IMR-90 (cell line): Measurements from ENCODE around the gene APCDD1. TPM values are rescaled to one million over a fixed set of nuclear protein-coding genes. Genes with fewer than 3 reads are reported as not detected.

ENCODE experiments used
- ATAC-seq: fragments of 200-7000 bp; cut with Tn5 transposase; 2 replicates; pipeline ENCODE4 v1.9.1; 2020; ENCODE audit warnings: low read depth, mild to moderate bottlenecking, moderate library complexity
- BruUV-seq: library from RNA; stranded (reverse); fragments of 400-500 nt; replicated peaks from 2 replicates; lab custom pipeline; 2021; lab: Mats Ljungman, UMichigan
- CTCF ChIA-PET: fragments of 300-600 bp; formaldehyde crosslinking; extraction: SDS; loops from one replicate; lab custom pipeline; 2021; ENCODE audit warnings: antibody characterized with exemption; lab: Yijun Ruan, JAX
- POLR2A ChIA-PET: fragments of 300-600 bp; sonication (Branson Sonifier 250); formaldehyde crosslinking; loops from one replicate; lab custom pipeline; 2022; ENCODE audit warnings: antibody characterized with exemption; ENCODE audit not compliant: unreplicated experiment; lab: Charles Lee
- DNase-seq: peaks from one replicate; pipeline ENCODE4 v3.0.0; 2013
- H2AFZ ChIP-seq: replicated peaks from 2 replicates; pipeline ENCODE3; 2013; ENCODE audit warnings: low read length, mild to moderate bottlenecking; ENCODE audit not compliant: poor library complexity
- H2AK5ac ChIP-seq: 2 replicates; pipeline ENCODE4 v1.6.1; 2013; ENCODE audit warnings: low read depth, low read length, inconsistent platforms
- H2AK9ac ChIP-seq: replicated peaks from 2 replicates; pipeline ENCODE3; 2013; ENCODE audit warnings: mild to moderate bottlenecking, low read depth, low read length, moderate library complexity; ENCODE audit not compliant: poor library complexity
- H2BK120ac ChIP-seq: 2 replicates; pipeline ENCODE4 v1.6.1; 2013; ENCODE audit warnings: low read depth, low read length, inconsistent platforms
- H2BK15ac ChIP-seq: 3 replicates; pipeline ENCODE4 v1.6.1; 2013; ENCODE audit warnings: low read depth, low read length, inconsistent platforms
- H2BK20ac ChIP-seq: 2 replicates; pipeline ENCODE4 v1.6.1; 2013; ENCODE audit warnings: low read depth, mild to moderate bottlenecking, inconsistent platforms, low read length, moderate library complexity
- H2BK5ac ChIP-seq: 2 replicates; pipeline ENCODE4 v1.6.1; 2013; ENCODE audit warnings: mild to moderate bottlenecking, low read depth, low read length, inconsistent platforms; ENCODE audit not compliant: poor library complexity, severe bottlenecking
- H3K14ac ChIP-seq: replicated peaks from 2 replicates; pipeline ENCODE4 v1.6.1; 2013; ENCODE audit warnings: low read depth, low read length, inconsistent platforms
- H3K18ac ChIP-seq: 2 replicates; pipeline ENCODE4 v1.6.1; 2013; ENCODE audit warnings: low read depth, low read length, control low read depth
- H3K23ac ChIP-seq: 2 replicates; pipeline ENCODE4 v1.6.1; 2013; ENCODE audit warnings: low read depth, low read length, inconsistent platforms
- H3K27ac ChIP-seq: 2 replicates; pipeline ENCODE4 v1.5.1; 2013; ENCODE audit warnings: mild to moderate bottlenecking, control low read depth, low read length; ENCODE audit not compliant: insufficient read depth
- H3K27me3 ChIP-seq: 2 replicates; pipeline ENCODE4 v1.6.1; 2013; ENCODE audit warnings: low read length; ENCODE audit not compliant: control insufficient read depth, insufficient read depth
- H3K36me3 ChIP-seq: 2 replicates; pipeline ENCODE4 v1.6.1; 2013; ENCODE audit warnings: low read length, mixed read lengths; ENCODE audit not compliant: control insufficient read depth, insufficient read depth
- H3K4ac ChIP-seq: 2 replicates; pipeline ENCODE4 v1.6.1; 2013; ENCODE audit warnings: low read depth, low read length, inconsistent platforms
- H3K4me1 ChIP-seq: 2 replicates; pipeline ENCODE4 v1.6.1; 2013; ENCODE audit warnings: low read length, mixed read lengths; ENCODE audit not compliant: control insufficient read depth, insufficient read depth
- H3K4me2 ChIP-seq: 2 replicates; pipeline ENCODE4 v1.6.1; 2013; ENCODE audit warnings: low read depth, mild to moderate bottlenecking, control low read depth, low read length, moderate library complexity
- H3K4me3 ChIP-seq: 2 replicates; pipeline ENCODE4 v1.5.1; 2013; ENCODE audit warnings: low read depth, mild to moderate bottlenecking, control low read depth, low read length, moderate library complexity; ENCODE audit not compliant: insufficient read depth
- H3K56ac ChIP-seq: 2 replicates; pipeline ENCODE4 v1.6.1; 2013; ENCODE audit warnings: low read length, inconsistent platforms; ENCODE audit not compliant: insufficient read depth; ENCODE audit errors: extremely low read depth
- H3K79me1 ChIP-seq, 2 experiments: 2 replicates each; pipeline ENCODE4 v1.6.1; 2013; ENCODE audit warnings: low read length in 2 of 2, inconsistent platforms in 1 of 2, low read depth in 1 of 2
- H3K9ac ChIP-seq: 2 replicates; pipeline ENCODE4 v1.6.1; 2013; ENCODE audit warnings: low read depth, low read length, control low read depth
- H3K9me1 ChIP-seq: 2 replicates; pipeline ENCODE4 v1.6.1; 2013; ENCODE audit warnings: low read length, inconsistent platforms; ENCODE audit not compliant: insufficient read depth
- H3K9me3 ChIP-seq: 2 replicates; pipeline ENCODE4 v1.6.1; 2013; ENCODE audit warnings: low read length; ENCODE audit not compliant: control insufficient read depth, insufficient read depth
- H4K20me1 ChIP-seq: 2 replicates; pipeline ENCODE4 v1.6.1; 2013; ENCODE audit warnings: low read length, inconsistent platforms; ENCODE audit not compliant: insufficient read depth
- H4K5ac ChIP-seq: 2 replicates; pipeline ENCODE4 v1.6.1; 2013; ENCODE audit warnings: mild to moderate bottlenecking, low read depth, low read length, control low read depth
- H4K8ac ChIP-seq, 2 experiments: 2 replicates each; pipeline ENCODE4 v1.6.1; 2013; ENCODE audit warnings: low read depth in 2 of 2, low read length in 2 of 2, control low read depth in 1 of 2, inconsistent platforms in 1 of 2
- H4K91ac ChIP-seq: 2 replicates; pipeline ENCODE4 v1.6.1; 2013; ENCODE audit warnings: low read depth, low read length, inconsistent platforms; ENCODE audit not compliant: insufficient read depth
- CEBPB ChIP-seq: IDR thresholded peaks from 2 replicates; pipeline ENCODE4 v1.6.1; 2012; ENCODE audit warnings: low read depth, low read length, improper control_type of control experiment
- RFX5 ChIP-seq: IDR thresholded peaks from 2 replicates; pipeline ENCODE4 v1.8.0; 2012; ENCODE audit warnings: low read depth, mild to moderate bottlenecking, low read length, moderate library complexity
- dilution Hi-C: fragments of 300-500 bp; cut with HindIII; formaldehyde crosslinking; loops from one replicate; pipeline ENCODE4 v1.14.3; 2018; ENCODE audit warnings: low sequenced_read_pairs; ENCODE audit not compliant: unreplicated experiment
- in situ Hi-C: fragments of 300-500 bp; cut with MboI; formaldehyde crosslinking; loops from 3 replicates; pipeline ENCODE4 v1.14.3; 2019; ENCODE audit warnings: low sequenced_read_pairs, inconsistent platforms, mixed read lengths
- intact Hi-C: fragments of 100-400 bp; cut with micrococcal nuclease; formaldehyde crosslinking; loops from 2 replicates; pipeline ENCODE4 v1.10.0; 2022
- polyA plus RNA-seq, 3 experiments: library from polyadenylated mRNA; depleted of rRNA; stranded (reverse); fragments of >200 nt; gene quantifications; 2 replicates each; pipeline ENCODE4 v1.2.3, GENCODE V29; 2012; ENCODE audit warnings: low replicate concordance in 1 of 3
- total RNA-seq: library from RNA; depleted of rRNA; stranded (reverse); fragments of >200 nt; gene quantifications from 2 replicates; pipeline ENCODE4 v1.2.3, GENCODE V29; 2012
- TF ChIP-seq, protein P1 (sequence below): fragments of 150-350 bp; IDR thresholded peaks from 2 replicates; pipeline ENCODE4 v1.6.1; 2016; ENCODE audit warnings: low read depth, mild to moderate bottlenecking, low read length, moderate library complexity, borderline replicate concordance

The APCDD1 gene
- total and polyA plus RNA-seq, 2 of the 4 experiments (the other 2 are of a cell fraction) = 1.1 to 2.2 TPM

DNA sequence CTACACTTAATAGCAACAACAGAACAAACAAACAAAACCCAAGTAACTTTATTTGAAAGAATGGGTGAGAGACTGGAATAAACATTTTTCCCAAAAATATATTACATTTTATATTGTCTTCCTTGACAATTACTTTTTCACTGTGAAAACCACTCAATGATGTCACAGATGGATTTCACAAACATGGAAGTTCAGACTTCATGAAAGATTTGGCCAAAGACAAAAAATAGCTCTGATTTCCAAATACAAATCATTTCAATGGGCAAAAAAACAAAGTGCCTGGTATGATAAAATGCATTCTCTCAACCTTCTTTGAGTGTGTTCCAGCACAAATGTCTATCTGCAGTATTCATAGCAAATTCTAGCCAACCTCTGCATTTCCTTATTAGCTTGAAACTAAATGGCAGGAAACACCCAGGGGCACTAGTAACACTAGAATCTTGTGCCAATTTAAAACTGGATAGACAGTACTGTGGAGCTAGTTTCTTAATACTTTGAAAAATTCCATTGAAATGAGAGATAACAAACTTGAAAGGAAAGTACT is 42.8 kb downstream of the APCDD1 start:
- DNase-seq (no peak), ATAC-seq (no peak)
- TF ChIP-seq, protein P1, sequence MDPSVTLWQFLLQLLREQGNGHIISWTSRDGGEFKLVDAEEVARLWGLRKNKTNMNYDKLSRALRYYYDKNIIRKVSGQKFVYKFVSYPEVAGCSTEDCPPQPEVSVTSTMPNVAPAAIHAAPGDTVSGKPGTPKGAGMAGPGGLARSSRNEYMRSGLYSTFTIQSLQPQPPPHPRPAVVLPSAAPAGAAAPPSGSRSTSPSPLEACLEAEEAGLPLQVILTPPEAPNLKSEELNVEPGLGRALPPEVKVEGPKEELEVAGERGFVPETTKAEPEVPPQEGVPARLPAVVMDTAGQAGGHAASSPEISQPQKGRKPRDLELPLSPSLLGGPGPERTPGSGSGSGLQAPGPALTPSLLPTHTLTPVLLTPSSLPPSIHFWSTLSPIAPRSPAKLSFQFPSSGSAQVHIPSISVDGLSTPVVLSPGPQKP = no peak
- TF ChIP-seq CEBPB (no peak), RFX5 (no peak)
- Histone ChIP-seq H2BK120ac (no peak overlapping the region), H4K5ac (no peak overlapping the region), H4K91ac (no peak overlapping the region), H3K4me1 (no peaks in the 10 kb centered on the region), H2BK15ac (no peak overlapping the region), H4K8ac (no peak overlapping the region), H3K18ac (no peak overlapping the region), H2AK5ac (no peak overlapping the region), H2AK9ac (no peak overlapping the region), H2BK5ac (no peak overlapping the region), H3K79me1 (no peaks in the 10 kb centered on the region), H3K27me3 (peaks cover 4% of the 10 kb centered on the region), H3K9me1 (no peaks in the 10 kb centered on the region), H3K36me3 (no peaks in the 10 kb centered on the region), H2BK20ac (no peak overlapping the region), H3K56ac (no peak overlapping the region), H3K9ac (no peak overlapping the region), H3K4ac (no peak overlapping the region), H3K4me3 (no peak overlapping the region), H4K20me1 (no peaks in the 10 kb centered on the region), H3K14ac (no peak overlapping the region), H3K27ac (no peak overlapping the region), H2AFZ (no peak overlapping the region), H3K4me2 (no peak overlapping the region), H3K9me3 (no peaks in the 10 kb centered on the region), H3K23ac (no peak overlapping the region)
- CTCF ChIA-PET = no interaction called here
- dilution Hi-C loops = no loop called here
- no TSS peak for BruUV-seq
- POLR2A ChIA-PET = no interaction called here
- intact Hi-C loops = no loop called here
- in situ Hi-C loops = no loop called here
